Mucosa of gallbladder (tissue), 1 donor: ENCODE measurements around the gene ACOXL. TPM values are rescaled to one million over a fixed set of nuclear protein-coding genes. Genes with fewer than 3 reads are reported as not detected.
"Not testable (repeated sequence)": the region's sequence is repeated elsewhere in the genome, so short reads cannot be mapped to it uniquely, and the experiment has no call there.

Experiments
- DNase-seq: peaks from one replicate; pipeline ENCODE4 v3.0.0-alpha.2; 2020; ENCODE audit warnings: low spot score
- total RNA-seq: library from RNA; stranded (reverse); gene quantifications from one replicate; pipeline ENCODE4 v1.2.1, GENCODE V29; 2021
- donor health status: DM: no; HTN: no; CAD: no.

ACOXL gene
- not detected for total RNA-seq

- peak; percentile 27 for DNase-seq
Measured at GRCh38 chr2:110732422-110733413, at the start of gene ACOXL. Gene ACOXL, plus strand, starts transcription at chr2:110732573. Its CDS starts 35,817 bp downstream, at chr2:110768390.

DNA sequence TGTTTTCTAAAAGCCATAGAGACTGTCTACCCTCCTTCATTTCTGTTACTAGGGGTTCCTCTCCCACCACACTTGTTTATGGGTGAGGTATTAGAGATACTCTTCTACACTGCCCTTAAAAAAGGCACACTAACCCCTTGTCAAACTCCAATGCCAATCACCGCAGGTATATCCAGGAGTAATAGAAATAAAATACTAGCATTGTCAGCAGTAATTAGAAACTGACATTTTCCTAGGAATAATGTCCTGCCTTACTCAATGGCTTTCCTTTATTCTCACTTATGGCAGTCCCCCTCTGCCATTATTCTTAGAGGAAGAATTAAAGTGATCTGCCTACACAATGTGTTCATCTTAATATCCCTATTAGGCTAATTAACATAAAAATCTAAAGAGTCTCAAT, 49.5 kb upstream of the ACOXL start:
- DNase-seq = no peak

DNA sequence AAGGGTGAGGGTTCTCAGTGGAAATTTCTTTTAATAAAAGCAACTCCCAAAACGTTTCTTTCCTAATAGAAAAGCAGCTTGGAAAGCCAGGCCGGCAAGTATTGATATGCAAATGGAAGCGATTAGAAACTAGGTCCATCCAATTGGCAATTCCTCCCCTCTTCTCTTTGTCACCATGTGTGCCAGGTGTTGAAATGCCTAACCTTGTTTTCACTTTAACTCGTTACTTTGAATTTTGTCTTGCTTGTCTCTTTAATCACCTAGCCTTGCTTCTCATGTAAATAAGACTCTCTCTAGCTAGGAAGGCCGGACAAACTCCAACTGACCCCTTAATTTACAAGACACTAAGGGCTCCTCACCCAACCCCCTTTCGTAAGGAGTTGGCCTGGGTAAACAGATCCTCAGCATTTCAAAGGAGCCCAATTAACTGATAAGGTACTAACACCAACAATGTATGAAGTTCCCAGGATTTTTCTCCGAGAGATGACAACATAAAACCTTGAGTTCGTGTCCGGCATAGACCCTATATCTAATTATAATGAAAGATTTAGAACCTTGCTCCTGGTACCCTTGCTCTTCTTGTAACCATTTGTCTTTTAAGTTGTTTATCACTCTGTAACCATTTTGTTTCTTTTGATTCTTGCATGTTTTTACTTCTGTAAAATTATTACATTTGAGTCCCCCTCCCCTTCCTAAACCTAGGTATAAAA, 44.4 kb upstream of the ACOXL start:
- not testable (repeated sequence) for DNase-seq

- no peak for DNase-seq
Measured at GRCh38 chr2:110688594-110689091, 43.7 kb upstream of the ACOXL start.

GRCh38 chr2:110690083-110690965, 42.0 kb upstream of the ACOXL start:
- DNase-seq = no peak

GRCh38 chr2:110691612-110692258, 40.6 kb upstream of the ACOXL start:
- no peak for DNase-seq

- DNase-seq = not testable (repeated sequence)
Measured at GRCh38 chr2:110695146-110695898, 37.1 kb upstream of the ACOXL start.

DNA sequence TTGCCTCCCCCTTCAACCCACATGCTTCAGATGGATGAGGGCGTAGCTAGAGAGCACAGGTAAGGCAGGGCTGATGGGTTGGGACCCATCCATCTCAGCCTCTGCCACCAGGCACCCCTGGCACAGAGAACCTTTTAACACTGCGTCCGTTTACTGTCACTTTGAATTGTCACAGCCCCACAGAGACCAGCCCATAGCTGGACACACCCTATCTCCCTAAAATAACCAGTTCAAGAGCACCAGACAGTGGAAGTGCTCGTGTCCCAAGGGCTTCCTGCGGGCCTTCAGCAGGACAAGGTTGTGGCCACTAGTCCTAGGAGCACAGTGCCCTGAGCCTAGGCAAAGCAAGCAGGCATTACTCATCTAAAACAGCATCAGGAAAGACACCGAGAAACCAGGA, 34.1 kb upstream of the ACOXL start:
- not testable (repeated sequence) for DNase-seq

- no peak for DNase-seq
Measured at GRCh38 chr2:110702514-110703380, 29.6 kb upstream of the ACOXL start.

- DNase-seq = no peak
Measured at GRCh38 chr2:110707386-110707965, 24.9 kb upstream of the ACOXL start.

GRCh38 chr2:110708455-110708854, 23.9 kb upstream of the ACOXL start:
- DNase-seq = no peak

- no peak for DNase-seq
Measured at GRCh38 chr2:110712737-110713136, 19.6 kb upstream of the ACOXL start.

- DNase-seq = no peak
Measured at GRCh38 chr2:110713513-110714362, 18.6 kb upstream of the ACOXL start.

- no peak for DNase-seq
Measured at GRCh38 chr2:110714452-110715224, 17.7 kb upstream of the ACOXL start.

DNA sequence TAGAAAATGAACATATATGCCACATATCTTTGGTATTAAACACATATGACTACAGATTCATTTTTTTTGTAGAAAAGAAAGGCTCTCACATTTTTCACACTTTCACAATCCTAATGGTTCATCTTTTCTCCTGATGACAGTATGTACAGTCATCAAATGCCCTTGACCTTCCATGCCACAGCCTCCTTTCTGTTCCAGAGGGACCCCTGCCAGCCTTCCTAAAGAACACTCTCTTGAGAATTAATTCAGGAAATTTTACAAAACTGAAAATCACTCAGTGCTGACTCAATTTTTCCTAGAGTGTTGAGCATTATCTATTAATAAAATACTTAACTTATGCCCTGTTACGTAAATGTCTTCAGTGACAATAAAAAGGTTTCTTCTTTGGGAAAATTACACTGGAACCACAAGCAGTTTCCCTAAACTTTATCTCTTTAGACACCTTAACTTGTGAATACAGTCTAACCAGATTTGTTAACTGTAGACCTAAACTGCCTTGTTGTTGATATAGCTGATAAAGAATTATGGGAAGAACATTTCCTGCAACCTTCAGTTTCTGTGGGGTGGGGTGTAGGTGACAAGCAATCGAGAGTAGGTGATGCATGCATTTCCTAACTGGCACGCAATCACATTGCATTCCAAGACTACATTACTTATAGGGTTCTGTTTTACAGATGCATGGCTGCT, 15.3 kb upstream of the ACOXL start:
- DNase-seq = no peak

DNA sequence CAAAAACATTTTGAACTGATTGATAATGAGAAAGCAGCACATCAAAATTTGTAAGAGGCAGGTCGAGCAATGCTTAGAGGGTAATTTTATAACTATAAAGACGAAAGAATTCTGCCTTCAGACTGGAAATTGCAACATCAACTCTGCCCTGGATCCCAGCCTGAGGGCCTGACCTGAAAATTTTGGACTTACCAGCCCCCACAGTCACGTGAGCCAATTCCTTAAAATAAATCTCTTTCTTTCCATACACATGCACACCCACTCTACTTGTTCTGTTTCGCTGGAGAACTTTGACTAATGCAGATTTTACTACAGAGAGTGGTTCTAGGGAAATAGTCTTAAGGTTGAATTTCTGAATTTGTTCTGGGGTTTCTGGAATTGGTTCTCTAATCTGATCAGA, 14.6 kb upstream of the ACOXL start:
- DNase-seq = no peak

DNA sequence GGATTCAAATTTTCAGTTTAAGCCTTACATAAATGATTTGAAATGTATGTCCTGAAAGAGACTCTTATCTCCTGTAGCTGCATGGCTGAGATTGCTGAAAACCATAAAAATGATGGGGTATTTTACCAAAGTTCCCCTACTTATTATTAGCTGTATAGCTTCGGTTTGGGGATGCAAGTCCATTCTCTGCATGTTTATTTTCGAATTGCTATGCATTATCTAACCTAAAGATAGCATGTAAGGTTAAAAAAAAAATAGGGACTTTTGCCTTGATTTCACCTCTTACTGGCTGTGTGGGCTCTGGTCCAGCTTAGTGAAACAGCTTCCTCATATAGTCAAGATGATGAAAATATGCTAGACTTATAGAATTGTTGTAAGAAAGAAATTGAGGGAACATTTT, 14.0 kb upstream of the ACOXL start:
- no peak for DNase-seq
